ENCODE results near the gene ARL2. TPM values are rescaled to one million over a fixed set of nuclear protein-coding genes. Genes with fewer than 3 reads are reported as not detected.
"Not testable (repeated sequence)": the region's sequence is repeated elsewhere in the genome, so short reads cannot be mapped to it uniquely, and the experiment has no call there.

The ARL2 gene
- total RNA-seq, 1 donor from 2014 or later = 130 TPM

DNA sequence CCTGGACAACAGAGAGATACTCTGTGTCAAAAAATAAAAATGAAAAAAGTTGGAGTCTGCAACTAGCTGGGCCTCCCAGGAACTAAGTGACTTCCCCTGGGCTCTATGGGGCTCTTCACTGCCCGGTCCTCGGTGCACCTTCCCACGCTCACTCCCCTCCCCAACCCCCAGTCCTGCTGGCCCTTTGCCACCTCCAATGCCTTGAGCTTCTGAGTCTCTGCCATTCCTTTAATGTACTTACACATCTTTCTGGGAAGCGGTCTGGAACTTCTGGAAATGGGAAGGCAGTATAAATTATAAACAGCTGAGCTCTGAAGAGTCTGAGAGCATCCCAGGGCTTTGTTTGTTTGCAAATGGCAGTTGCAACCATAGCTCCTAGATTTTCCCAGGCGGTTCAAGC is 11.3 kb upstream of the ARL2 start:
- no peak for ATAC-seq
- intact Hi-C loops (cut with DNase I) = no loop called here

DNA sequence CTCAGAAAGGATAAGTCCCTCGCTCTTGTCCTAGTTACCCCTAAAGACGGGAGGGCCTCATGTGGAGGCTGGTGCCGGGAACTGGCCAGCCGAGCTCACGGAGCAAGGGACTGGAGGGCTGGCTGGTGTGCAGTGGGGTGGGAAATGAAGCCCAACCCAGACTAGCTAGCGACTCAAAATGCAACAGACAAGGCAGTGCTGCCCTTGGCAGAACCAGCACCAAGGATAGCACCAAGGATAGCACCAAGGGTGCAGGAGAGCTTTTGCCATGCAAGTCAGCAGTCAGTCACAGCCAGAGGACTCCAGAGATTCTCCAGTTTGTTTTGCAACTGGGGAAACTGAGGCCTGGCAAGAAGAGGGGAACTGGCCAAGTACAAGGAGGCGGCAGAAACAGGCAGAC is 10.7 kb upstream of the ARL2 start:
- intact Hi-C loops (cut with DNase I) = no loop called here
- DNase-seq (ENCODE audit: low spot score) = no peak
- no peak for ATAC-seq

More for the DNA sequence above, 11.3 kb upstream of the ARL2 start:
- no peak for DNase-seq (ENCODE audit: low spot score)

- DNase-seq (ENCODE audit: low spot score); intact Hi-C loops (cut with DNase I); ATAC-seq: not testable (repeated sequence)
These were observed 10.0 kb upstream of the ARL2 start for GRCh38 chr11:65003968-65004367.

DNA sequence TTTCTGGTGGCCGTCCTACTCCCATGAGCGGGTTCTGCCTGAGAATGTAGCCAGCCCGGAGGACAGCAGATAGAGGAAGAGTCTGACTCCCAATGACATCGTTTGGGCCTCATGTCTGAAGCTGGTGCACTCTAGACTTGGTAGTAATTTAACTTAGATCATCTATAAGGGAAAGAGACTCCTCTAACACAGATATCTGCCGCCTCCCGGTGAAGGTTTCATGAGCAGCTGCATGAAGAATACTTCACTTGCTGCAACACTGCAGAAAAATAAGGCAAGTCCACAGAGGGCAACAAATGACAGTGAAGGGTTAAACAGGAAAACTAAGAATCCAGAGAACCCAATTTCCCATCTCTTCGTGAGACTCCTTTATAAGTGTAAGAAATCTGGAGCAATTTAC is 5.9 kb upstream of the ARL2 start:
- intact Hi-C loops (cut with DNase I) = no loop called here
- ATAC-seq = no peak
- no peak for DNase-seq (ENCODE audit: low spot score)

DNA sequence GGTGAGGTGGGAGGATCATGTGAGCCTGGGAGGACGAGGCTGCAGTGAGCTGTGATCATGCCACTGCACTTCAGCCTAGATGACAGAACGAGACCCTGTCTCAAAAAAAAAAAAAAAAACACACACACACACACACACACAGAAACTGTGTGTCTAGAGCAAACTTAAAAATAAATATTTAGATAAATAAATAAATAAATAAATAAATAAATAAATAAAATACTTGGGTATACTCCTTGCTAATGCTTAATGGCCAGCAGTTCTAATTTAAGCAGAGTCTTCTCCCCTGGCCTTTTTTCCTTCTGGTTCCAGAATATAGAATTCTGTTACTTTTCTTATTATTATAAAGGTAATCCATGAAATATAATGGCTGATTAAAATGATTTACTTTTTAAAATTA is 5.1 kb upstream of the ARL2 start:
- DNase-seq (ENCODE audit: low spot score) = no peak
- intact Hi-C loops (cut with DNase I) = no loop called here
- no peak for ATAC-seq

- intact Hi-C loops (cut with DNase I) = loop anchor here (10.0 kb wide), 2 partner anchors 99 to 101 kb away; partner anchors contain the start of genes ATG2A, TM7SF2 and ZNHIT2
- ATAC-seq = peak; percentile 95
- peak; percentile 93 for DNase-seq (ENCODE audit: low spot score)
These were observed 651 bp upstream of the ARL2 start for GRCh38 chr11:65013130-65013887.

DNA sequence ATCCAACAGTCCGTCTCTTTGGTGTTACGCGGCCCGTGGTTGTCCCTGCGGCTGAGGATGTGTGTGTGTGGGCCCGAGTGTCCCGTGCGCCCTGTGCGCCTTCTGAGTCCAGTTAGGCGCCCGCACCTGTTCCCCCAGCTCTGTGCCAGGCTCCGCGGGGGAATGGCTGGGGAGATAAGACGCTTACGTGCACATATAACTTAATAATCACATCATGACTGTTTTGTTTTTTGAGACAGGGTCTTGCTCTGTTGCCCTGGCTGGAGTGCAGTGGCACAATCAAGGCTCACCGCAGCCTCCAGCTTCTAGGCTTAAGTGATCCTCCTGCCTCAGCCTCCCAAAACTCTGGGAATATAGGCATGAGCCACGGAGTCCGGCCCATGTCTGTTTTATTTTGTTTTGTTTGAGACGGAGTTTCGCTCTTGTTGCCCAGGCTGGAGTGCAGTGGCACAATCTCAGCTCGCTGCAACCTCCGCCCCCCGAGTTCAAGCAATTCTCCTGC is 817 bp downstream of the ARL2 start:
- ATAC-seq (peak; percentile 2), DNase-seq (ENCODE audit: low spot score) (no peak)
- intact Hi-C loops (cut with DNase I) = loop anchor here (10.0 kb wide), 2 partner anchors 100 kb away; partner anchors contain the start of genes ATG2A, TM7SF2 and ZNHIT2

GRCh38 chr11:65016705-65017104 is 2.7 kb downstream of the ARL2 start:
- intact Hi-C loops (cut with DNase I) = loop anchor here (10.0 kb wide), 2 partner anchors 98 to 102 kb away; partner anchors contain the start of genes ATG2A, TM7SF2 and ZNHIT2
- ATAC-seq = no peak
- no peak for DNase-seq (ENCODE audit: low spot score)

DNA sequence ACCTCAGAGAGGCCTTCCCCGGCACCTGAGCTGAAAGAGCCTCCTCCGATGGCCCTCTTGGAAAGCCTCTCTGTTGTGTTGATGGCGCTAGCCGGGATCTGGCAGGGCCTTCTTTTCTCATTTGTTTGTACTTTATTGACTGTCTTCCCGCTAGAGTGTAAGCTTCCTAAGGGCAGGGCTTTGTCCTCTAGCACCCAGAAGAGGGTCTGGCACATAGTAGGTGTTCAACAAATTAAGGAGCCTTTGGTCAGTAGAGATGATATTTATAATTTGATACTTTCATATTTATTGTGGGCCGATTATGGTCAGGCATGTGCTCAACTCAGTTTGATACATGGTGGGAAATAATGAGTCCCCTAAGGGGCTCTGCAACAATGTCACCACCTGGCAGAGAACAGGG is 4.0 kb downstream of the ARL2 start:
- intact Hi-C loops (cut with DNase I) = loop anchor here (10.0 kb wide), 2 partner anchors 97 to 103 kb away; partner anchors contain the start of genes ATG2A, TM7SF2 and ZNHIT2
- no peak for ATAC-seq
- DNase-seq (ENCODE audit: low spot score) = no peak

DNA sequence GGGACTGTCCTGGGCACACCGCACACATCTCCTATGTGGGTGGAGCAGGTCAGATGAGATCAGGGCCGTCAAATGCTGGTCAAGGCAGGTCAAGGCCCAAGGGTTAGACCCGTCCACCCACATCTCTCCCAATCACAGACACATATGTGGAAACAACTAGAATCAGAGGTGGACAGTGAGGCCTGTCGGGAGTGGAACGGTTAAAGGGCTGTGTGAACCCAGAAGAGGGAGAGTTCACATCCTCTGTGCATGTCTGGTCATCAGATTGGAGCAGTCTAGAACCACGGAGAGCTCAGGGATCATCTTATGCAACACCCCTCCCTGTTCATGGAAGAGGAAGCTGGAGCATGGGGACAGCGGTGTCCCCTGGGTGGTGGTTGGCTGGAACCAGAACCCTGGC is 5.9 kb downstream of the ARL2 start:
- intact Hi-C loops (cut with DNase I) = loop anchor here (10.0 kb wide), 2 partner anchors 95 to 105 kb away; partner anchors contain the start of genes ATG2A, TM7SF2 and ZNHIT2
- no peak for DNase-seq (ENCODE audit: low spot score)
- no peak for ATAC-seq

- DNase-seq (ENCODE audit: low spot score) (no peak), ATAC-seq (no peak)
- intact Hi-C loops (cut with DNase I) = no loop called here
These were observed 7.0 kb downstream of the ARL2 start for GRCh38 chr11:65021003-65021402.

- ATAC-seq = no peak
- intact Hi-C loops (cut with DNase I) = no loop called here
These were observed 7.5 kb downstream of the ARL2 start for GRCh38 chr11:65021509-65021908.

GRCh38 chr11:65023502-65023901 is 9.5 kb downstream of the ARL2 start:
- intact Hi-C loops (cut with DNase I); ATAC-seq; DNase-seq (ENCODE audit: low spot score): not testable (repeated sequence)

More at GRCh38 chr11:65021509-65021908, 7.5 kb downstream of the ARL2 start:
- DNase-seq (ENCODE audit: low spot score) = no peak

DNA sequence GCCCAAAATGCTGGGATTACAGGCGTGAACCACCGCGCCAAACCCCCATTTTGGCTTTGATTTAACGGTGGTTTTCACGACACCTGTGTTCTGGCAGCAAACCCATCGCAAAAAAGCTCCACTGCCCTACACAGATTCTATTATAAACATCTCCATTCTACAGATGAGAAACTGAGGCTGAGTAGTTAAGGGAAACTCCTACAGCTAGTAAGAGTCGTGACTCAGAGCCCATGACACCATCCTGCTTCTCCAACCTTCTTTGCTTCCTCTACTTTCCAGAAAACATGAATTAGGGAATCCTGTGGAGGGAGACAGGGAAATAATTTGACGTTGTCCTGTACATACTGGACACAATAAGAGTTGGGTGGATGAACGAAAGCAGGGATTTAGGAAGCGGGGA is 12.8 kb downstream of the ARL2 start:
- intact Hi-C loops (cut with DNase I) = no loop called here
- ATAC-seq = no peak

DNA sequence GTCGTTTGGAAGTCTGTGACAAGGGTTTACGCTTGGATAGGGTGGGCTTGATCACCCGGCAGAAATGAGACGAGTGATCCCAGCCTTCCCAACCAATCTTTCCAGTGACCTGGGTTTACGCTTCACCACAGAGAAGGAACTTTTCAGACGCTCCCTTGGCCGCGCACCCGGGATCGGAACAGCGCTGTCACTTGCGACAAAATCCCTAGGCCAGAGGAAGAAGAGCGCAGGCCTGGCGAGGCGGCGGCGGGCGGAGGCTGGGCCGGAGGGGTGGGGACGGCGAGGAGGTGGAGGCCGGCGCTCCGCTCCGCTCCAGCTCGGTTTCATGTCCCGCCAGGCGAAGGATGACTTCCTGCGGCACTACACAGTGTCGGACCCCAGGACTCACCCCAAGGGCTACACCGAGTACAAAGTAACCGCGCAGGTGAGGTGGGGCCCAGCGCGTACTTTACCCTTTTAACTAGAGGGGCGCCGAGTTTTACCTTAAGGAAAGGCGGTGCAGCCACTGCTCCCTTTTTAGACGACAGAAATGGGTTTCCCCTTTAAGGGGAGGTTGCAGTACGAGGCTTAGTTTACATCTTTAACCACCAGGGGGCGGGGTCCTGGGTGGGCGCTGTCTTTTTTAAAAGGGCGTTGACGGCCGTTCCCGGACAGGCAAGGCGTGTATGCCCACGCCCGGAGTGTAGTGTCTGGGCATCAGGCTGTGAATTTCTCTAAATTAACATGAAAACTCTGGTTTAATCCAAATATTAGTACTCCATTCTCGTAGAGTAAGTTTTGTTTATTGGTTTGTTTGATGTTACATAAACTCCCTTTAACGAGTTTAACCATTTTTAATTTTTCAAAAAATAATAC is 13.5 kb downstream of the ARL2 start, which contains the start of gene SNX15:
Gene SNX15, plus strand, starts transcription at position 227 of the 855 bp plus-strand sequence. Its CDS starts 99 bp downstream, at position 326.
- peak; percentile 98 for ATAC-seq
- peak; percentile 94 for DNase-seq (ENCODE audit: low spot score)
- intact Hi-C loops (cut with DNase I) = no loop called here

More for the DNA sequence above, 12.8 kb downstream of the ARL2 start:
- no peak for DNase-seq (ENCODE audit: low spot score)

DNA sequence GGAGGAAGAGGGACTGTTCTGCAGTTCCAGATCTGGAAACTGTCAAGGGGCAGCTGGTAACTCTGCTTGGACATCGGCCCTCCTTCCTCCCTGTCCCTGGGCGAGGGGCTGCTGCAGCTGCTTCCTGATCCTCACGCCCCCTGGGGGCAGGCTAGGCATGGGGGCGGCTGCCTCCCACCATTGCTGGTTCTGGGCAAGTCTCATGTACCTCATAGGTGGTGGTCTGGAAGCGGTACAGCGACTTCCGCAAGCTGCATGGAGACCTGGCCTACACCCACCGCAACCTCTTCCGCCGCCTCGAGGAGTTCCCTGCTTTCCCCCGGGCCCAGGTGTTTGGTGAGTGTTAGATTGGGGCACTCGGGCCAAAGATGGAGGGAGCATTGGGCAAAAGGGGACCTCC is 18.3 kb downstream of the ARL2 start:
- DNase-seq (ENCODE audit: low spot score) = no peak
- intact Hi-C loops (cut with DNase I) = no loop called here
- ATAC-seq = no peak

DNA sequence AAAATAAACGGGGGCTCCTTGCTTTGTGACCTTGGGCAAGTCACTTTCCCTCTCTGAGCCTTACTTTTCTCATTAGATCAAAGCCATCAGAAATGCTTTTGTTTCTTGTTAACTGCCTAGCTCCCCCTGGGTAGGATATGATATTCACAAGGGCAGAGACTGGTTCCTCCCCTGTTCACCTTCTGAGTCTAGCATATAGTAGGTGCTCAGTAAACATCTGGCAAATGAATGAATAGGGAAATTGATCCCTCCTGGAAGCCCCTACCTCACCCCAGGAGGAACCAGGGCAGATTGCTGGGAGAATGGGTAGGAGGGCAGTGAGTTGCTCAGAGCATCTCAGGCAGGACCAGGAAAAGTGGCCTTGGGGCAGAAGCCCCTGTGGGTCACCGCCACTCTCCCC is 20.5 kb downstream of the ARL2 start:
- DNase-seq (ENCODE audit: low spot score) = no peak
- intact Hi-C loops (cut with DNase I) = no loop called here
- ATAC-seq = no peak

DNA sequence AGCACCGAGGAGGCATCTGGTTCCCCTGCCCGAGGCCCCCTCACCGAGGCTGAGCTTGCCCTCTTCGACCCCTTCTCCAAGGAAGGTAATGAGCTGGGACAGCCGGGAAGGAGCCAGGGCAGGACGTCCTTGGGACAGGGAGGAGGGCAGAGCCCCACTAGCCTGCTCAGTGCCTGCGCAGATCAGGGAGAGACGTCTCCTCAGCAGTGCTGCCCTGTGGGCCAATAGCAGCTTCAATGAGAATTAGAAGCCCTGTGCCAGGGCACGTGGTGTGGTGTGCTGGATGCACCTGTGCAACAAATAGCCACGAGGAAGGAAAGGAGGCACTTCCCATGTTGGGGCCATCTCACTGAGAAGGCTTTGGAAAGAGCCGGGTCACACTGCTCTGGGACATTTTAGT is 21.6 kb downstream of the ARL2 start:
- intact Hi-C loops (cut with DNase I) = no loop called here
- DNase-seq (ENCODE audit: low spot score) = no peak
- no peak for ATAC-seq

GRCh38 chr11:65036931-65037330 is 23.0 kb downstream of the ARL2 start:
- intact Hi-C loops (cut with DNase I) = no loop called here
- no peak for ATAC-seq
- DNase-seq (ENCODE audit: low spot score) = peak; percentile 82

Measured in sciatic nerve (tissue), 2 donors.